HCT116 (cell line): ENCODE measurements around the gene VSTM2B. TPM values are rescaled to one million over a fixed set of nuclear protein-coding genes. Genes with fewer than 3 reads are reported as not detected.

ENCODE experiments used
- ATAC-seq: fragments of 200-7000 bp; cut with Tn5 transposase; 2 replicates; pipeline ENCODE4 v1.9.1; 2020; ENCODE audit warnings: mild to moderate bottlenecking, moderate library complexity
- BruUV-seq: library from RNA; stranded (reverse); fragments of 400-500 nt; replicated peaks from 2 replicates; lab custom pipeline; 2021; lab: Mats Ljungman, UMichigan
- CTCF ChIA-PET: fragments of 300-600 bp; sonication (Branson Sonifier 250); formaldehyde crosslinking; loops from one replicate; lab custom pipeline; 2021; ENCODE audit warnings: antibody characterized with exemption; lab: Charles Lee
- POLR2A ChIA-PET: fragments of 300-600, 350-600 bp; sonication (Branson Sonifier 250); formaldehyde crosslinking; loops from one replicate; lab custom pipeline; 2021; ENCODE audit warnings: antibody characterized with exemption; lab: Charles Lee
- RAD21 ChIA-PET, 2 experiments: fragments of 300-600 bp; sonication (Branson Sonifier 250); formaldehyde crosslinking; loops; one replicate each; lab custom pipeline; 2023; ENCODE audit warnings: low total read pairs in 2 of 2; ENCODE audit not compliant: uncharacterized antibody in 2 of 2, unreplicated experiment in 2 of 2, low non-redundant PET in 1 of 2; lab: Charles Lee
- DNase-seq: peaks from one replicate; pipeline ENCODE4 v3.0.0-alpha.2; 2010; ENCODE audit warnings: low read depth, low spot score
- H2AFZ ChIP-seq: fragments of 200-600 bp; shearing (Covaris generic), sonication (generic); 2 replicates; pipeline ENCODE4 v1.6.1; 2017; ENCODE audit warnings: low read depth, mixed run types, mixed read lengths, antibody characterized with exemption, low read length; ENCODE audit not compliant: poor library complexity, severe bottlenecking
- H3K27ac ChIP-seq: 2 replicates; pipeline ENCODE4 v1.5.1; 2012; ENCODE audit warnings: low read depth, low read length
- H3K27me3 ChIP-seq: fragments of 200-600 bp; sonication (generic); 2 replicates; pipeline ENCODE4 v1.6.1; 2016; ENCODE audit warnings: mixed run types, low read length, mixed read lengths; ENCODE audit not compliant: insufficient read depth
- H3K36me3 ChIP-seq, 2 experiments: fragments of 200-500 bp in 1 of 2; fragments of 200-600 bp in 1 of 2; sonication (Bioruptor generic) in 1 of 2; sonication (generic) in 1 of 2; 2 replicates each; pipeline versions ENCODE4 v1.5.1 to v1.6.1; 2014 to 2016; ENCODE audit warnings: low read length in 2 of 2, inconsistent platforms in 1 of 2, mixed read lengths in 1 of 2, mixed run types in 1 of 2; ENCODE audit not compliant: insufficient read depth in 2 of 2, control insufficient read depth in 1 of 2
- H3K4me1 ChIP-seq, 2 experiments: fragments of 200-600 bp in 1 of 2; sonication (generic) in 1 of 2; 2 replicates each; pipeline versions ENCODE4 v1.5.1 to v1.6.1; 2012 to 2017; ENCODE audit warnings: low read length in 2 of 2, inconsistent platforms in 1 of 2, mild to moderate bottlenecking in 1 of 2, mixed read lengths in 1 of 2, mixed run types in 1 of 2, moderate library complexity in 1 of 2; ENCODE audit not compliant: insufficient read depth in 2 of 2, control insufficient read depth in 1 of 2
- H3K4me2 ChIP-seq: fragments of 200-600 bp; sonication (generic); 2 replicates; pipeline ENCODE4 v1.6.1; 2017; ENCODE audit warnings: mixed run types, low read length, mixed read lengths
- H3K4me3 ChIP-seq, 2 experiments: fragments of 200-600 bp in 1 of 2; sonication (generic) in 1 of 2; replicated peaks in 1 of 2; 2 replicates each; pipeline ENCODE4 v1.5.1; 2011 to 2016; ENCODE audit warnings: low read length in 2 of 2, control low read depth in 1 of 2, low read depth in 1 of 2, mild to moderate bottlenecking in 1 of 2, mixed read lengths in 1 of 2, mixed run types in 1 of 2
- H3K79me2 ChIP-seq: fragments of 200-600 bp; sonication (generic); 2 replicates; pipeline ENCODE4 v1.6.1; 2017; ENCODE audit warnings: mild to moderate bottlenecking, mixed run types, low read length, moderate library complexity, mixed read lengths; ENCODE audit not compliant: insufficient read depth
- H3K9ac ChIP-seq: fragments of 200-600 bp; sonication (generic); 2 replicates; pipeline ENCODE4 v1.6.1; 2016; ENCODE audit warnings: low read length, mixed read lengths
- H3K9me2 ChIP-seq: fragments of 200-600 bp; sonication (generic), shearing (Covaris generic); 2 replicates; pipeline ENCODE4 v1.6.1; 2017; ENCODE audit warnings: mixed run types, mild to moderate bottlenecking, moderate library complexity; ENCODE audit not compliant: insufficient read depth
- H3K9me3 ChIP-seq, 2 experiments: fragments of 200-500 bp in 1 of 2; fragments of 200-600 bp in 1 of 2; sonication (Bioruptor generic) in 1 of 2; sonication (generic) in 1 of 2; 2 replicates each; pipeline ENCODE4 v1.6.1; 2014 to 2017; ENCODE audit warnings: low read length in 2 of 2, mixed read lengths in 2 of 2, inconsistent platforms in 1 of 2, low read depth in 1 of 2, mild to moderate bottlenecking in 1 of 2, mixed run types in 1 of 2, moderate library complexity in 1 of 2; ENCODE audit not compliant: control insufficient read depth in 1 of 2, insufficient read depth in 1 of 2
- H4K20me1 ChIP-seq: fragments of 200-600 bp; sonication (generic), shearing (Covaris generic); 2 replicates; pipeline ENCODE4 v1.6.1; 2017; ENCODE audit warnings: mixed run types, mild to moderate bottlenecking, moderate library complexity; ENCODE audit not compliant: insufficient read depth
- CEBPB ChIP-seq: IDR thresholded peaks from 2 replicates; pipeline ENCODE4 v1.6.1; 2012; ENCODE audit warnings: low read depth
- CTCF ChIP-seq, 3 experiments: fragments of 200-600 bp in 1 of 3; sonication (generic) in 1 of 3; IDR thresholded peaks in 2 of 3; conservative IDR thresholded peaks in 1 of 3; 2 replicates each; pipeline ENCODE4 v1.5.1; 2012 to 2017; ENCODE audit warnings: low read depth in 2 of 3, low read length in 2 of 3, antibody characterized with exemption in 1 of 3, borderline replicate concordance in 1 of 3, control low read depth in 1 of 3, mild to moderate bottlenecking in 1 of 3, mixed read lengths in 1 of 3, mixed run types in 1 of 3, moderate library complexity in 1 of 3; ENCODE audit not compliant: insufficient read depth in 1 of 3
- EGR1 ChIP-seq: IDR thresholded peaks from 2 replicates; pipeline ENCODE4 v1.6.1; 2012; ENCODE audit warnings: low read depth
- ELF1 ChIP-seq: IDR thresholded peaks from 2 replicates; pipeline ENCODE4 v1.6.1; 2012; ENCODE audit warnings: low read depth, borderline replicate concordance
- EZH2phosphoT487 ChIP-seq: fragments of 200-600 bp; IDR thresholded peaks from 2 replicates; pipeline ENCODE4 v1.6.1; 2018; ENCODE audit warnings: antibody characterized with exemption, borderline replicate concordance
- FOSL1 ChIP-seq: IDR thresholded peaks from 2 replicates; pipeline ENCODE4 v1.6.1; 2012; ENCODE audit warnings: low read depth
- JUND ChIP-seq: IDR thresholded peaks from 2 replicates; pipeline ENCODE4 v1.6.1; 2012
- POLR2A ChIP-seq: IDR thresholded peaks from 2 replicates; pipeline ENCODE4 v1.7.0; 2011; ENCODE audit warnings: borderline replicate concordance; ENCODE audit not compliant: insufficient read depth, insufficient read length; ENCODE audit errors: extremely low read depth
- POLR2AphosphoS5 ChIP-seq: IDR thresholded peaks from 2 replicates; pipeline ENCODE4 v1.6.1; 2011; ENCODE audit warnings: mild to moderate bottlenecking, low read depth, low read length, moderate library complexity
- RAD21 ChIP-seq: IDR thresholded peaks from 2 replicates; pipeline ENCODE4 v1.6.1; 2012; ENCODE audit warnings: low read depth, mild to moderate bottlenecking
- SIN3A ChIP-seq: IDR thresholded peaks from 2 replicates; pipeline ENCODE4 v1.6.1; 2012; ENCODE audit warnings: low read depth
- SP1 ChIP-seq: IDR thresholded peaks from 2 replicates; pipeline ENCODE4 v1.6.1; 2012; ENCODE audit warnings: low read depth
- SRF ChIP-seq: IDR thresholded peaks from 2 replicates; pipeline ENCODE4 v1.6.1; 2012; ENCODE audit warnings: low read depth
- TCF7L2 ChIP-seq: IDR thresholded peaks from 2 replicates; pipeline ENCODE4 v1.7.0; 2011; ENCODE audit warnings: borderline replicate concordance, inconsistent platforms; ENCODE audit not compliant: insufficient read depth, insufficient read length; ENCODE audit errors: extremely low read depth
- ZFX ChIP-seq: fragments of 450-650 bp; IDR thresholded peaks from 2 replicates; pipeline ENCODE4 v1.6.1; 2017
- intact Hi-C: fragments of 100-400 bp; cut with micrococcal nuclease; formaldehyde crosslinking; loops from 2 replicates; pipeline ENCODE4 v1.10.0; 2022
- total RNA-seq: library from RNA; stranded (reverse); gene quantifications from one replicate; pipeline ENCODE4 v1.2.1, GENCODE V29; 2021; ENCODE audit not compliant: unreplicated experiment
- TF ChIP-seq, protein P1 (sequence below): IDR thresholded peaks from 2 replicates; pipeline ENCODE4 v1.6.1; 2011; ENCODE audit warnings: mild to moderate bottlenecking, low read length, moderate library complexity; ENCODE audit not compliant: insufficient replicate concordance; ENCODE audit errors: extremely low read depth
- TF ChIP-seq, protein P2 (sequence below): IDR thresholded peaks from 2 replicates; pipeline ENCODE4 v1.6.1; 2012
- TF ChIP-seq, protein P3 (sequence below): IDR thresholded peaks from 2 replicates; pipeline ENCODE4 v1.6.1; 2012

VSTM2B gene
- total RNA-seq, 1 experiment from 2014 or later: not detected

- BruUV-seq: TSS peak; percentile 89
- ATAC-seq (peak; percentile 90), DNase-seq (peak; percentile 91)
- Histone ChIP-seq H3K4me2 (peak within 1 kb of the TSS; percentile 75), H2AFZ (no peak within 1 kb of the TSS), H3K4me1 (peaks cover 4 to 10% of the 10 kb centered on the region in 2 experiments; a peak in 3 of 4 replicates), H3K79me2 (peaks cover 26% of the 10 kb centered on the region), H3K9me2 (no peaks in the 10 kb centered on the region), H3K27ac (peak within 1 kb of the TSS; percentile 81), H3K9me3 (no peaks in the 10 kb centered on the region), H3K36me3 (no peaks in the 10 kb centered on the region; a peak in 1 of 4 replicates), H3K9ac (peak within 1 kb of the TSS; percentile 85), H3K4me3 (peak within 1 kb of the TSS; percentile 95 to 100), H4K20me1 (no peaks in the 10 kb centered on the region), H3K27me3 (no peaks in the 10 kb centered on the region)
- ChIA-PET CTCF (interaction anchor here (0.5 to 2.2 kb wide), 3 partner anchors 21 to 198 kb away, joined by 3 to 14 read pairs (median 3); no protein-coding TSS in a partner anchor), POLR2A (interaction anchor here (0.9 to 1.5 kb wide), 3 partner anchors 22 to 109 kb away, joined by 3 to 5 read pairs (median 4); partner anchors contain the start of gene C19orf12), RAD21 (interaction anchor here in 1 of 2 experiments (1.5 kb wide), 1 partner anchor 57 kb away, joined by 4 read pairs; no protein-coding TSS in a partner anchor)
- intact Hi-C loops: loop anchor here (2.0 kb wide), 1 partner anchor 393 kb away; the partner anchor contains the start of gene UQCRFS1
- TF ChIP-seq POLR2AphosphoS5 (peak; percentile 96), POLR2A (peak; percentile 93), SRF (peak; percentile 98), CTCF (IDR thresholded peaks at IDR 0.05 in 2 of 3, conservative IDR thresholded peaks at IDR 0.05 in 1 of 3; ENCODE audit: borderline replicate concordance in 1 of 3, insufficient read depth in 1 of 3, low read depth in 2 of 3, low read length in 2 of 3) (no peak), EGR1 (peak; percentile 49; the same call in 1 of the 2 replicates), EZH2phosphoT487 (no peak), ELF1 (peak; percentile 95), JUND (no peak), ZFX (peak; percentile 34; the same call in 1 of the 2 replicates), TCF7L2 (no peak), FOSL1 (no peak), SP1 (peak; percentile 51; the same call in 1 of the 2 replicates), RAD21 (no peak), CEBPB (no peak), SIN3A (peak; percentile 71)
- TF ChIP-seq, protein P1, sequence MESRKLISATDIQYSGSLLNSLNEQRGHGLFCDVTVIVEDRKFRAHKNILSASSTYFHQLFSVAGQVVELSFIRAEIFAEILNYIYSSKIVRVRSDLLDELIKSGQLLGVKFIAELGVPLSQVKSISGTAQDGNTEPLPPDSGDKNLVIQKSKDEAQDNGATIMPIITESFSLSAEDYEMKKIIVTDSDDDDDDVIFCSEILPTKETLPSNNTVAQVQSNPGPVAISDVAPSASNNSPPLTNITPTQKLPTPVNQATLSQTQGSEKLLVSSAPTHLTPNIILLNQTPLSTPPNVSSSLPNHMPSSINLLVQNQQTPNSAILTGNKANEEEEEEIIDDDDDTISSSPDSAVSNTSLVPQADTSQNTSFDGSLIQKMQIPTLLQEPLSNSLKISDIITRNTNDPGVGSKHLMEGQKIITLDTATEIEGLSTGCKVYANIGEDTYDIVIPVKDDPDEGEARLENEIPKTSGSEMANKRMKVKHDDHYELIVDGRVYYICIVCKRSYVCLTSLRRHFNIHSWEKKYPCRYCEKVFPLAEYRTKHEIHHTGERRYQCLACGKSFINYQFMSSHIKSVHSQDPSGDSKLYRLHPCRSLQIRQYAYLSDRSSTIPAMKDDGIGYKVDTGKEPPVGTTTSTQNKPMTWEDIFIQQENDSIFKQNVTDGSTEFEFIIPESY: no peak
- TF ChIP-seq, protein P2, sequence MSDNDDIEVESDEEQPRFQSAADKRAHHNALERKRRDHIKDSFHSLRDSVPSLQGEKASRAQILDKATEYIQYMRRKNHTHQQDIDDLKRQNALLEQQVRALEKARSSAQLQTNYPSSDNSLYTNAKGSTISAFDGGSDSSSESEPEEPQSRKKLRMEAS: no peak; the same call in 1 of the 2 replicates
- TF ChIP-seq, protein P3, sequence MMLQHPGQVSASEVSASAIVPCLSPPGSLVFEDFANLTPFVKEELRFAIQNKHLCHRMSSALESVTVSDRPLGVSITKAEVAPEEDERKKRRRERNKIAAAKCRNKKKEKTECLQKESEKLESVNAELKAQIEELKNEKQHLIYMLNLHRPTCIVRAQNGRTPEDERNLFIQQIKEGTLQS: no peak
Measured at GRCh38 chr19:29605653-29606419, 80.0 kb downstream of the VSTM2B start, which contains the start of gene POP4. Gene POP4, plus strand, starts transcription at chr19:29606283. Its CDS starts 36 bp downstream, at chr19:29606319.
